B cell (primary cell): ENCODE results near the gene MTFR1L.

Source experiments
- CTCF ChIP-seq: fragments of 200-600 bp; IDR thresholded peaks from one replicate; pipeline ENCODE4 v1.8.0; 2022; ENCODE audit warnings: antibody characterized with exemption, mild to moderate bottlenecking
- EZH2 ChIP-seq: IDR thresholded peaks from 2 replicates; pipeline ENCODE4 v1.6.1; 2012; ENCODE audit warnings: borderline replicate concordance, low read depth, mild to moderate bottlenecking, moderate library complexity, low read length; ENCODE audit not compliant: insufficient read depth, poor library complexity, severe bottlenecking

DNA sequence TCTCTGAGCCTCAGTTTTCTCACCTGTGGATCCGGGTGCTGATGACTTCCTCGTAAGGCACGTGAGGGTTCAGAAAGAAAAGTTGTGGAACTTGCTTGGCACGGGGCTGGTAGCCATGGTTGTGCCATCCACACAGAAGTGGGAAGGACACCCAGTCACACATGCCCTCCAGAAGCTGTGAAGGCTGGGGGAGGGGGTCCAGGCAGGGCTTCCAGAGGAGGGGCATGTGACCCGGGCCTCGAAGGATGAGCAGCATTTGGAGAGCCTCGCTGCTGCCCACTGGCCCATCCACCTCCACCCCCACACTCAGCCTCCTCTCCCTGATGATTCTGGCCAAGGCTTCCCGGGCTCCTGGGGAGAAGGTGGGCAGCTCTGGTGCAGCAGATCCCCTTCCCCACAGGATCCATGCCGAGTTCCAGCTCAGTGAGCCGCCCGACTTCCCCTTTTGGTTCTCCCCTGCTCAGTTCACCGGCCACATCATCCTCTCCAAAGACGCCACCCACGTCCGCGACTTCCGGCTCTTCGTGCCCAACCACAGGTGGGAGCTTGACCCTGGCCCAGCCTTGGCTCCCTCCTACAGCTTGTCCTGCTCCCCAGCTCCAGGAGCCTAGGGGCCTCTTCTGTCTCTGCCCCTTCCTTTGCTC, 10.3 kb upstream of the MTFR1L start:
- no peak for TF ChIP-seq CTCF
- TF ChIP-seq EZH2 = no peak
